ENCODE measurements around the gene N4BP3. TPM values are rescaled to one million over a fixed set of nuclear protein-coding genes. Genes with fewer than 3 reads are reported as not detected.

The N4BP3 gene
- total and polyA plus RNA-seq, 2 of the 13 experiments (the other 11 are each of a cell fraction or from before 2014, with no cell fraction given), result 0.13 TPM; not detected in 1

- TF ChIP-seq HBP1 (CRISPR knock-in tag; IDR thresholded peaks at IDR 0.05; ENCODE audit: low read depth) (0 out of 2 replicates have a peak, but pooled peaks have one; percentile 68), HOXA3 (CRISPR knock-in tag; IDR thresholded peaks at IDR 0.05) (peak; percentile 92), XRCC5 (optimal IDR thresholded peaks at IDR 0.05; ENCODE audit: low read length) (peak; percentile 37), ZHX2 (IDR thresholded peaks at IDR 0.05; ENCODE audit: low read depth) (peak; percentile 74; the same call in 1 of the 2 replicates), ZHX2 (CRISPR knock-in tag; IDR thresholded peaks at IDR 0.05; ENCODE audit: borderline replicate concordance) (no peak), ZNF577 (CRISPR knock-in tag; IDR thresholded peaks at IDR 0.05; ENCODE audit: borderline replicate concordance, low read depth) (no peak), NONO (IDR thresholded peaks at IDR 0.05) (no peak), NONO (CRISPR knock-in tag; conservative IDR thresholded peaks at IDR 0.05) (peak; percentile 57; the same call in 1 of the 2 replicates), ARID4A (CRISPR knock-in tag; IDR thresholded peaks at IDR 0.05; ENCODE audit: borderline replicate concordance) (peak; percentile 94), SATB2 (CRISPR knock-in tag; IDR thresholded peaks at IDR 0.05) (no peak), ATF6 (CRISPR knock-in tag; conservative IDR thresholded peaks at IDR 0.05) (no peak), ZNF468 (CRISPR knock-in tag; IDR thresholded peaks at IDR 0.05) (no peak), NCOA1 (CRISPR knock-in tag; IDR thresholded peaks at IDR 0.05) (no peak), ZNF253 (CRISPR knock-in tag; IDR thresholded peaks at IDR 0.05; ENCODE audit: borderline replicate concordance) (no peak), PCBP1 (IDR thresholded peaks at IDR 0.05; ENCODE audit: borderline replicate concordance, low read depth, low read length) (0 out of 2 replicates have a peak, but pooled peaks have one; percentile 21)
Measured at GRCh38 chr5:178153530-178154340, 40.4 kb downstream of the N4BP3 start, which contains the start of gene NHP2 (continued).
